Aorta (tissue), 5 donors: ENCODE measurements around the gene NUAK2. TPM values are rescaled to one million over a fixed set of nuclear protein-coding genes. Genes with fewer than 3 reads are reported as not detected.

Source experiments
- ATAC-seq: fragments of 200-7000 bp; cut with Tn5 transposase; one replicate; pipeline ENCODE4 v1.9.1; 2022; ENCODE audit warnings: moderate library complexity; ENCODE audit not compliant: low FRiP score
- DNase-seq, 2 donors: peaks; one replicate each; pipeline ENCODE4 v3.0.0-alpha.2; 2020
- H3K27ac ChIP-seq, 2 donors: one replicate each; pipeline ENCODE4 v1.5.1; 2013; ENCODE audit warnings: low read length in 2 of 2, mild to moderate bottlenecking in 2 of 2, moderate library complexity in 2 of 2, control low read depth in 1 of 2, inconsistent platforms in 1 of 2, low read depth in 1 of 2
- H3K27me3 ChIP-seq, 2 donors: one replicate each; pipeline ENCODE4 v1.6.1; 2013; ENCODE audit warnings: control low read depth in 1 of 2, low read length in 1 of 2, mild to moderate bottlenecking in 1 of 2, moderate library complexity in 1 of 2; ENCODE audit not compliant: insufficient read depth in 2 of 2, control insufficient read depth in 1 of 2
- H3K36me3 ChIP-seq, 2 donors: one replicate each; pipeline ENCODE4 v1.6.1; 2013; ENCODE audit warnings: control low read depth in 1 of 2, low read length in 1 of 2, mild to moderate bottlenecking in 1 of 2; ENCODE audit not compliant: insufficient read depth in 2 of 2, control insufficient read depth in 1 of 2
- H3K4me1 ChIP-seq, 2 donors: one replicate each; pipeline ENCODE4 v1.6.1; 2013; ENCODE audit warnings: low read length in 2 of 2, control low read depth in 1 of 2, mild to moderate bottlenecking in 1 of 2, moderate library complexity in 1 of 2; ENCODE audit not compliant: insufficient read depth in 2 of 2, control insufficient read depth in 1 of 2
- H3K4me3 ChIP-seq, 2 donors: one replicate each; pipeline ENCODE4 v1.5.1; 2013; ENCODE audit warnings: low read length in 2 of 2, control low read depth in 1 of 2, mild to moderate bottlenecking in 1 of 2
- H3K9me3 ChIP-seq: one replicate; pipeline ENCODE4 v1.6.1; 2013; ENCODE audit warnings: mild to moderate bottlenecking, low read length; ENCODE audit not compliant: control insufficient read depth
- WGBS, 2 donors: extraction: QIAGEN DNeasy Blood & Tissue Kit; methylation state at CpG; one replicate each; pipeline ENCODE4 v1.1.7; 2013; 5-methylcytosine and 5-hydroxymethylcytosine counted together
- intact Hi-C, 2 donors: fragments of 100-400 bp; cut with DNase I; formaldehyde crosslinking; loops; one replicate each; pipeline versions ENCODE4 v1.14.2 to v1.15.0; 2022
- polyA plus RNA-seq, 2 donors: library from polyadenylated mRNA; stranded (reverse); fragments of 200-250 nt; gene quantifications; one replicate each; pipeline ENCODE4 v1.2.3, GENCODE V29; 2013
- total RNA-seq, 2 donors: library from RNA; stranded (reverse); fragmentation: NEBNext Ultra II Directional; extraction: Animal tissue kit (Norgen Biotek cat#: 25700); gene quantifications; one replicate each; pipeline ENCODE4 v1.2.1, GENCODE V29; 2021
- donor health status: healthy with polysubstance abuse.
- donor health status: Bipolar disorder and iron deficiency.
- donor health status: DM: no; HTN: no; CAD: no.
- donor health status: DM: no; HTN: no; CAD: no.
- donor health status: DM: yes; HTN: yes; CAD: no.

The NUAK2 gene
- total and polyA plus RNA-seq, 4 donors: 0.49 to 3.0 (median 2.1) TPM

GRCh38 chr1:205318231-205318991 is 3.1 kb downstream of the NUAK2 start:
- DNase-seq (no peak), ATAC-seq (no peak)
- Histone ChIP-seq H3K4me1 (no peaks in the 10 kb centered on the region), H3K36me3 (no peaks in the 10 kb centered on the region), H3K27ac (no peak overlapping the region), H3K9me3 (no peaks in the 10 kb centered on the region), H3K27me3 (no peaks in the 10 kb centered on the region), H3K4me3 (no peak overlapping the region)
- intact Hi-C loops: no loop called here
- WGBS, 2 donors: 92 to 99% methylated on average over 6 of the region's 6 CpGs

GRCh38 chr1:205317311-205317917 is 4.1 kb downstream of the NUAK2 start:
- Histone ChIP-seq H3K9me3 (no peaks in the 10 kb centered on the region), H3K27ac (no peak overlapping the region), H3K4me1 (no peaks in the 10 kb centered on the region), H3K4me3 (no peak overlapping the region), H3K36me3 (no peaks in the 10 kb centered on the region), H3K27me3 (no peaks in the 10 kb centered on the region)
- intact Hi-C loops: no loop called here
- 21 to 23% methylated on average over 6 to 7 of the region's 7 CpGs for WGBS, 2 donors
- DNase-seq: peak; percentile 61 to 83
- no peak for ATAC-seq

GRCh38 chr1:205316161-205316566 is 5.4 kb downstream of the NUAK2 start:
- intact Hi-C loops: no loop called here
- H3K9me3 ChIP-seq: no peaks in the 10 kb centered on the region
- WGBS, 2 donors: 72 to 73% methylated on average over 2 of the region's 2 CpGs
- H3K27ac ChIP-seq: no peak overlapping the region
- no peaks in the 10 kb centered on the region for H3K27me3 ChIP-seq
- no peaks in the 10 kb centered on the region for H3K4me1 ChIP-seq
- ATAC-seq: no peak
- no peak overlapping the region for H3K4me3 ChIP-seq
- DNase-seq: no peak
- no peaks in the 10 kb centered on the region for H3K36me3 ChIP-seq

GRCh38 chr1:205315008-205315618 is 6.4 kb downstream of the NUAK2 start:
- Histone ChIP-seq H3K9me3 (no peaks in the 10 kb centered on the region), H3K27ac (no peak overlapping the region), H3K4me1 (no peaks in the 10 kb centered on the region), H3K27me3 (no peaks in the 10 kb centered on the region), H3K36me3 (no peaks in the 10 kb centered on the region), H3K4me3 (no peak overlapping the region)
- DNase-seq (no peak), ATAC-seq (no peak)
- intact Hi-C loops: no loop called here
- WGBS, 2 donors: 91 to 93% methylated on average over 5 of the region's 5 CpGs

- Histone ChIP-seq H3K36me3 (no peaks in the 10 kb centered on the region), H3K27me3 (no peaks in the 10 kb centered on the region), H3K4me3 (no peak overlapping the region), H3K9me3 (no peaks in the 10 kb centered on the region), H3K4me1 (no peaks in the 10 kb centered on the region), H3K27ac (no peak overlapping the region)
- intact Hi-C loops: no loop called here
- WGBS, 2 donors: 41 to 59% methylated on average over 20 to 21 of the region's 21 CpGs
- peak; percentile 59 for ATAC-seq
- DNase-seq: peak; percentile 75 to 80
These were observed 7.8 kb downstream of the NUAK2 start for GRCh38 chr1:205313563-205314308.

GRCh38 chr1:205312866-205313562 is 8.5 kb downstream of the NUAK2 start:
- DNase-seq (no peak), ATAC-seq (no peak)
- no peak overlapping the region for H3K27ac ChIP-seq
- no peaks in the 10 kb centered on the region for H3K27me3 ChIP-seq
- no peaks in the 10 kb centered on the region for H3K4me1 ChIP-seq
- intact Hi-C loops: no loop called here
- 73 to 75% methylated on average over 10 of the region's 10 CpGs for WGBS, 2 donors
- H3K4me3 ChIP-seq: no peak overlapping the region
- H3K9me3 ChIP-seq: no peaks in the 10 kb centered on the region
- no peaks in the 10 kb centered on the region for H3K36me3 ChIP-seq

GRCh38 chr1:205310976-205311704 is 10.4 kb downstream of the NUAK2 start:
- ATAC-seq: no peak
- H3K4me3 ChIP-seq: no peak overlapping the region
- no peaks in the 10 kb centered on the region for H3K27me3 ChIP-seq
- 95 to 96% methylated on average over 8 of the region's 8 CpGs for WGBS, 2 donors
- H3K27ac ChIP-seq: no peak overlapping the region
- DNase-seq: no peak
- no peaks in the 10 kb centered on the region for H3K4me1 ChIP-seq
- intact Hi-C loops: no loop called here
- H3K36me3 ChIP-seq: no peaks in the 10 kb centered on the region
- H3K9me3 ChIP-seq: no peaks in the 10 kb centered on the region

GRCh38 chr1:205309741-205310140 is 11.8 kb downstream of the NUAK2 start:
- intact Hi-C loops: no loop called here
- Histone ChIP-seq H3K4me3 (no peak overlapping the region), H3K9me3 (no peaks in the 10 kb centered on the region), H3K27ac (no peak overlapping the region), H3K4me1 (no peaks in the 10 kb centered on the region), H3K27me3 (no peaks in the 10 kb centered on the region), H3K36me3 (no peaks in the 10 kb centered on the region)
- 81 to 100% methylated on average over 1 of the region's 1 CpG for WGBS, 2 donors
- ATAC-seq (no peak), DNase-seq (no peak)
